HG03039 (cell line): ENCODE measurements around the gene TBATA.
"Not testable (repeated sequence)": the region's sequence is repeated elsewhere in the genome, so short reads cannot be mapped to it uniquely, and the experiment has no call there.

Experiments
- ATAC-seq: cut with Tn5 transposase; IDR thresholded peaks from one replicate; pipeline ENCODE4 v1.9.1; 2021; ENCODE audit warnings: mild to moderate bottlenecking, moderate library complexity; ENCODE audit not compliant: unreplicated experiment

The TBATA gene

DNA sequence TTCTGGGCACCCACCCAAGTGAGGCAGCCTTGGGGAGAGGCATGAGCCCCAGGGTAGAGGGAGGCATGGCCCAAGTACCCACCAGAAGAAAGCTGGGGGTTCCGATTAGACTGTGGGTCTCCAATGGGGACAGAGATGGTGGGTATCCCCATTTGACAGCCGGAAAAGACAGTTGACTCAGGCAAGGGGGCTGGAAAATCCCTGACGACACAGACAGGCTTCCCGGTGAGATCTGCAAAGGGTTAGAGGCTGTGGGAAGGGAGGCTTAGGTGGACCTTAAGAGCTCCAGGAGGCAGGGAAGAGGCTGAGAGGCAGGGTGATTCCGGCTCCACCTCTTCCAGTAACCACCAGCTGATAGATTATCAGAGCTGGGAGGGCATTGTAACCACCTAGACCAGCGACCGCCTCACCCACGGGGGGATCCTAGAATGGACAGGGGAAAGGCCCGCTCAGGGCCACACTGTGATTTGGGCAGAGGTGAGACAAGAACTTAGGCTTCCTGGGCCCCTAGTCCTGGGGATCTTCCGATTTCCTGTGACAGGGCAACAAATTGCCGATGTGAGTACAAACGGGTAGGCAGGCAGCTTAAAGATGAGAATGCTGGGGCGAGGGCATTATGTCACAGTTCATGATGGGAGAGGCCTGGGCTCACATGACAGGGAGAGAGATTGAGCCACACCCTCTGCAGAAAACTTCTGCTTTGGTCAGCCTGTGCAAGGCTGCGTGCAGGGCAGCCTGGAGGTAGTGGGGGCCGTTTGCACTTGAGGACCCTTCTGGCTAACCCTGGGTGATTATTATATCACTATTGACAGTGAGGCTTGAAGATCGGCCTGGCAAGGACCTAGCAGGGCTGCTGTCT lies 5.4 kb downstream of the TBATA start:
- ATAC-seq, result no peak

DNA sequence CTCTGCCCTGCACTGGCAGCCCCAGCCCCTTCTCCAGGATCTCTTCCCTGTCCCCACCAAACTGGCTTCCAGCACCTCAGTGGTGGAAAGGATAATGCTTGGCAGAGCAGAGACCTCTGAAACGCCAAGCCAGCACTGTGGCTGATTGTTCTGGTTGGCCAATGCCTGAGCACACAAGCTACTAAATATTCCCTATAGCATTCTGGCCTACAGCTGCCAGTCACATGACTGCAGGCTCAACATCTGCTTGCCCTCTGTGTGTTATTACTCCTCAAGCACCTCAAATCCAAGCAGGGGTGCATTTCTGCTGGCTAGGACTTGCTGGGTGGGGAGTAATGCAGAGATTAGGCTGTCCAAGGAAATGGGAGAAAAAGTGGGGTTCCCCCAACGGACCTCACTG lies 6.1 kb downstream of the TBATA start:
- no peak for ATAC-seq

DNA sequence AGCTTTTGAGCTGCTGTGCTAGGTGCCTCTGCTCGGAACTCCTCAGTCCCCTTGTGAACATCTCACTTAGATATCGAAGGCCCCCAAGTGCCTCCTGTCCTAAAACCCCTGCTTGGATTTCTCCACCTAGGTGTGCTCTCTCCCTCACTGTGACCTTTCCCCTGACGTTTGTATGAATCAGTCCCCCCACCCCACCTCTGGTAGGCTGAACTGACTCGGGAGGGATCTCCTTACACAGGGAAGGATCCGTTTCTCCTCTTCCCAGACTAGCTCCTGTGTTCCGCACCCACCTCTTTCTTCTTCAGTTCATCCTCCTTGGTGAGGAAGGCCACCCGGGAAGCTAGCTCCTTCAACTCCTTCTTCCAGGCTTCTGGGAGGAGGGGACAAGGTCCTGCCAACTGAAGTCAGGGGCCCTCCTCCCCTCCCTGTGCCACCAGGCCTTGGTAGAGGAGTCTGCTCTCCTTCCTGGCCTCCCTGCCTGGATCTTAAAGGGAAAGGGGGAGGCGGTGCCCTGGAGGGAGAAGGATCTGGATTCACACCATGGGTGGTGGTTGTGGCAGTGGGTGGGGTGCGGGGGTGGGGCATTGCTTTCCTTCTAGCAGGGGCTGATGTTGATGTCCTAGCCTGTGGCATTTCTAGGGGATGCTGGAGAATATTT lies 6.8 kb downstream of the TBATA start:
- no peak for ATAC-seq

DNA sequence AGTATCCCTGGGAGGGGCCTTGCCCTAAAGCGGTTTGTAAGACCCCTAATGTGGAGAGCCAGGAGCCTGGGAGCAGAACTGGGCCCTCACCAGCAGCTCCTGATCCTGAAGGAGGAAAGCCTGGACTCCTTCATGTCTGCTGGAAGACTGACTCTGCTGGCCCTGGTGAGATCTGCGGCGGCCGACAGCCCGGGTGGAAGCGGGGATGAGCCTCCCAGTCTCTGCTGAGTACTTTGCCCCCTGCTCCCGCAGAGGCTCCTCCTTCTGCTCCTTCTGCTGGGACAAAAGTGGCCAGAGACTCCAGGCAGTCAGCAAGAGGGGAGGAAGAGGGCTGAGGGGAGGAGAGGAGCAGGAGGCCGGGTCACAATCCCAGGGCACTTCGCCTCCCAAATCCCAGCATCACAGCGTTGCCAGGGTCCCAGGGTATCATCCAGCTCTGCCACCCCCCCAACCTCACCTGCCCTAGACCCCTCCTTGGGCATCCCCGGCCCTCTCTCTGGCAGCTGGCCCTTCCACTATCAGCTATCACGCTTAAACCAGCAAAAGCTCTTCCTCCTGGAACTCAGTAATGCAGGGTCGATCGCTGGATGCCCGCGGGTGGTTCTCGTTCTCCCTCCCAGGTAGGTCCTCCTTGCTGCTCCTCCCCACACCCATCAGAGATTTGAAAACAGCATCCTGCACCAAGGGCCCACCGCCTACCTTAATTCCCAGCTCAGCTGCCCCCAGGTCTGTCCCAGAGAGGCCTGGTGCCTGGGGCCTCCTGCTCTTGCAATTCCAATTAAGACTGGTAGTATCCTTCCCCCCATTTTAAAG lies 7.9 kb downstream of the TBATA start:
- ATAC-seq, result no peak

DNA sequence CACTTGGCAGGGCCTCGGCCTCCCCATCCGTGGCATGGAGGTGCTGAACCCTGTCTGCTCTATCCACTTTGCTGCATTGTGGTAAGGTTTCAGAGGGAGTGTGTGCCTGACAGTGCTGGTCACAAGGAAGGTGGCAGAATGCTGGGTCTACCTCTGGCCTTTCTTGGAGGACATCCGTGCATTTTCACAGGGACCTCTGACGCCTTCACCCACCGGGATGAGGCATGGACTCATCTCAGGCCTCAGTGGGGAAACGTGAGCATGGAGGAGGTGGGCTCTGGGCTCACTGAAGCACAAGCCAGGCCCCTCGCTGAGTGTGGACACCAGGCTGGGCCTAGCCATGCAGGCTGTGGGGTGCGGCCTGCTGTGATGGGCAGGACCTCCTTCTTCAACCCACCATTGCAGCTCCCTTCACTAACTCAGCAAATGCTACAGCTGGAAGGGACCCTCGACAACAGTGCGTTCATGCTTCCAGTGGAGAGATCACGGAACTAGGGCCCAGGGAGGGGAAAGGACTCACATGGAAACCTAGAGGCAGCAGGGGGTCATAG lies 8.6 kb downstream of the TBATA start:
- no peak for ATAC-seq

DNA sequence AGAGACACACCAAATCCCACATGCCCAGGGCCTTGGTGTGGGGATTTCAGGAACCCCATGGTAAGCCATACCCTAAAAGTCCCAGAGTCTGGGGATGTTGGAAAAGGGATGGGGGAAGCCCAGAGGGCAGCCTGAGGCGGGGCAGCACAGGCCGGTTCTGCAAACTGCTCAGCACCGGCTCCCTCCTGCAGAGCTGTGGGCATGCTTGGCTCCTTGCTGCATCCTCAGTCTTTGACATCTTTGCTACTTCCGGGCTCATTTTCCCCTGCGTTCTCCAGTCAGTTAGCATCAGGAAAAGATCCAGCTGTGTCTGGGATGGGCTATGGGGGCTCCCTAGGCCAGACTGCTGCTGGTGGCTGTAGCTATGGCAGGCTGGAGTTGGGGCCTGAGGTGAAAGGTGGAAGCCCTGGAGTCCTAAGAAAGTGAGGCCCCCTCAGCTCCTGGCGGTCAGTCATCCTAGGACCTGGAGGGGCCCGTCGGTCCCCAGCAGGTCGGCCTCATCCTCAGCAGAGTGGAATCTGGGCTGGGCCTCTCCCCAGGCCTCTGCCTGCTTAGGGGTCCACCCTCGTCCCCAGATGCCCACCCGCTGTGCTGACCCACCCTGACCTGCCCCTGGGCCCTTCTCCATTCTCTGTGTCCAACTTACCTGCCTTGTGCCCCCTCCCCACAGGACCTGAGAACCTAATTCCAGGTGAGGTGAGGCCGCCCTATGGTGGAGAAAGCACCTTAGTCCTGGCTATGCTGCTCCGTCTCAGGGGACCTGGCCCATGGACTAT lies 9.3 kb downstream of the TBATA start:
- no peak for ATAC-seq

DNA sequence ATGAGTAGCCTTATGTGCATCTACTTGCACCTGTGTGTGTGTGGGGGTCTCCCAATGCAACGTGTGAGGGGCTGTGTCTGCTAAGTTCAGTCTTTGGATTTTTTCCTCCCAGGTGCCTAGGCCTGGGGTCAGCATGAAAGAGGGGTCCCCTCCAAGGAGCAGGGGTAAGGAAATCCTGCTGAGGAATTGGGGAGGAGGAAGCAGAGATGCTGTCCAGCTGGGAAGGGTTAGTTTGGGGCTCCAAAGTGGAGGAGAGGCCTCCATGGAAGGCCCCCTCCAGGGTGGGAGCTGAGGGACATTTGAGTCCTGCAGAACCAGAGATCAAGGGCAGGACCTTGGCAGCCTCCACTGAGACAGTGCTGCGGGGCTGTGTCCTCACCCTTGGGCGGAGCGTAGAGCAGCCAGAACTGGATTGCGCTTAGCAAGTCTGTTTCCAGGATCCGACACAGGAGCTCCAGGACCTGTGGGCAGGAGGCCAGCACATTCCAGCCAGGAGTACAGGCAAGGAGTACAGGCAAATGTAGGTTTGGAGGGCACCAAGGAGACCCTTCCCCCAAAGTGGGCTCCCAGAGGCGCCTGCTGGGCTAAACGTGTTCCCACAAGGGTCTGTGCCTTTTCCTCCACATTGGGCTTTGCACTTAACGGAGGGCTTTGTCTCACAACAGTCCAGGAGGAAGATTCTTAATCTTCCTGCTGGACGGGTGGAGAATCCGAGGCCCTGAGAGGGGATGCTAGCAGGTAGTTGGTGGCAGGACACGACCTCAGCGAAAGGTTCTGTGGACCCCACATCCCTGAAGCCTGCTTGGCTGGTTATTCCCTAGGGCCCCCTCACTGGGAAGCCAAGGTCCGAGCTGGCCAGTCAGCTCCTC lies 10.1 kb downstream of the TBATA start:
- ATAC-seq, result no peak

DNA sequence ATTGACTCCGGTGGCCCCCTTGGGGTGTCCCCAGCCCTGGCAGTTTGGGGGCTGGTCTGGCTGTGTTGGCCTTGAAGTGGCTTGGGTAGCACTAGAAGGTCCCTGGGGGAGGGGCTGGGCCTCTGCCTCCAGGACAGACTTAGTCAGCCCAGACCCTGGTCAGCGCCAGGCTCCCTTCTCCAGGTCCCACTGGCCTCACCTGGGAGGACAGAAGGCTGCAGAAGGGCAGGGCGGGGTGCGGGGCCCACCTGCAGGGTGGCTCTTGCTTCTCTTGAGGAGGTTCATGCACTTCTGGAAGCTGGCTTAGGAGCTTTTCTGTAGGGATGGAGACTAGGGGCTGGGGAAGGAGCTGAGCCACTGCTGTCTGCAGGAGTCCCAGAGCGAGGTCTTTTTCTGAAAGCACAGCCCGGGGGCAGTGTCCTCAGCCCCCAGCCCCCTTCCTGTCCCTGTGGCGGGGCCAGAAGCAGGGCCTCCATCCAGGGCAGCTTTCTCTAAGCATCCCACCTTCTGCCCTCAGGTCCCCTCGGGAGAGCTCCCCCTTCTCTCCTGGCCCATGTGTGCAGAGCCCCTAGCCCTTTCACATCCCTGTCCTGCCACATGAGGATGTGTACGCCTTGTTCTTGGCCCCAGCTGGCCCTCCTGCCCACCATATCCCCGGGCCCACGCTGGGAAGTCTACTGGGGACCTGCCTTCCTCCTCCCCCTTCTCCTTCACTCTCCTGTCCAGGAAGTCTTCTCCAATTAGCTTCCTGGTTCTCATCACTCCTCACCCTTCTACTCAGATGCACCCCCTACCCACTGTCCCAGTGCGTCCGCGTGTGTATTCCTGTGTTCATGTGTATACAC lies 11.0 kb downstream of the TBATA start:
- no peak for ATAC-seq

DNA sequence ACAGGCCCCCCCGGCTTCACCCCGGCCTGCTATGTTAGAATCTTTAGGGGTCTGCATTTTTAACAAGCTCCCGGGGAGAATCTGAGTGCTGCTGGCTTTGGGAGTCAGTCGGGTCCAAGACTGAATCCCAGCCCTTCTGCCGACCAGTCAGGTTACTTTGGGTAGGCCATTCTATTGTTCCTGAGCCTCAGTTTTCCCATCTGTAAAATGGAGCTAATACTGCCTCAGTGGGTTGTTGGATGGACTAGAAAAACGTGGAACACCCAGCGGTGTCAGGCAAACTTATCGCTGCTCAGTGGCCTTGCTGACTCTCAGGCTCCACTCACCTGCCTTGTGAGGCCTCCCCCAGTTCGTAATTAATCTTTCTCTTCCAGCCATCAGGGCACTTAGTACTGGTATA lies 11.7 kb downstream of the TBATA start:
- ATAC-seq, result no peak

DNA sequence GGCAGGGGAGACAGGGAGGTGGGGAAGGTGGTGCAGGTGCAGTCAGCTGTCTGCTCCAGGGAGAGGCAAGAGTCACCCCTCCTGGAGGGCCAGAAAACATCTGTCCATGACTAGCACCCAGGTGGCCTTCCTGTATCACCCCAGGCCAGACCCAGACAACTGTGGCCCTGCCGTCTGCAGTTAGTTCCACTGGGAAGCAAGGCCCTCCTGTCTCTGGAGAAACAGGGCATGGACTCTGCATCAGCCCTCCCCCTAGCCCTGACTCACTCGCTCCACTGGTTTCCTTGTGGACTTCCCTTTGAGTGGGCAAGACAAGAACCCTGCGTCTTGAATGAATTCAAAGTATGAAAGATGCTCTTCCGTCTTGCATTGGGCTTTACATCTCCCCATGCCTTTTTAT lies 12.6 kb downstream of the TBATA start:
- no peak for ATAC-seq

DNA sequence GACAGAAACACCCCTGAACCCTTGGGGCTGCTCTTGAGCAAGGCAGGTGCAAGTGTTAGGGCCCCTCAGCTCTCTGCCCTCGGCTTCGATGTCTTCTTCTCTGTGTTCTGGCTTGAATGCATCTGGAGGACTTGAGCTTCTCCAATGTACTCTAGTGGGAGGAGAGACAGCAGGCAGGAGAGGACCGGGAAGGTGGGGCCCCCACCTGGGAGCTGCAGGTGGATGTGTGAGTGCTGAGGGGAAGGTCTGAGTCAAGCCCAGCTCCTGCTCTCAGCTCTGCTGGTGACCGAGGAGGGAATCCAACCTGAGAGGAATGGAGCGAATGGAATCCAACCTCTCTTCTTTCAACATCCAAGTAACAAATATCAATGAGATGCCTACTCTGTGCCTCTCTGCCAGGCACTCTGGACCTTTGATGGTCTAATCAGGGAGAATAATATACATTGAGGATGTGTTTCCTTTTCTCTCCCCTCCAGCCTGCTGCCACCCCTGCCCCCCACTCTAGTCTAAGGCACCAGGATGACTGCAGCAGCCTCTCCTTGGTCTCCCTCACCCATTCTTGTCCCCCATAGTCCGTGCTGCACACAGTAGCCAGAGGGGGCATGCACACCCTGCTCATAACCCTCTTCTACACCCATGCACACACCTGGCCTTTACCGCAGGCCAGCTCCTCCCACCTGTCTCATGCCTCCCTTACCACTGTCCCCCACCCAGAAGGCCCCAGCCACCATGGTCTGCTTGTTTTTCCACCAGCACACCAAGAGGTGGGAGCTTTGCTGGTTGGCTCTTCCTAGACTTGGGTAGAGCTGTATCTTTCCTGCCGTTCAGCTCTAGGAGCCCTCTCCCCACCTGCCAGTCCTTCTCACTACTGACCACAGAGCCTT lies 13.6 kb downstream of the TBATA start:
- ATAC-seq, result no peak

DNA sequence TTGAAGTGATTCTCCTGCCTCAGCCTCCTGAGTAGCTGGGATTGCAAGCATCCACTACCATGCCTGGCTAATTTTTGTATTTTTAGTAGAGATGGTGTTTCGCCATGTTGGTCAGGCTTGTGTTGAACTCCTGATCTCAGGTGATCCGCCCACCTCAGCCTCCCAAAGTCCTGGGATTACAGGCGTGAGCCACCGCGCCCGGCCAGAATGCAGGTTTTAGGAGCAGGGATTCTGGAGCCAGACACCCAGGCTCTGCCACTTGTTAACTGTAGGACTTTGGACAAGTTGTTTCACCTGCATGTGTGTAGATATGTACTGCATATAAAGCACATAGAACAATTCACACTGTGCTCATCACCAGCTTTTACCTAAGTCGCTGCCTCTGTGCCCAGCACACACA lies 14.7 kb downstream of the TBATA start:
- not testable (repeated sequence) for ATAC-seq

DNA sequence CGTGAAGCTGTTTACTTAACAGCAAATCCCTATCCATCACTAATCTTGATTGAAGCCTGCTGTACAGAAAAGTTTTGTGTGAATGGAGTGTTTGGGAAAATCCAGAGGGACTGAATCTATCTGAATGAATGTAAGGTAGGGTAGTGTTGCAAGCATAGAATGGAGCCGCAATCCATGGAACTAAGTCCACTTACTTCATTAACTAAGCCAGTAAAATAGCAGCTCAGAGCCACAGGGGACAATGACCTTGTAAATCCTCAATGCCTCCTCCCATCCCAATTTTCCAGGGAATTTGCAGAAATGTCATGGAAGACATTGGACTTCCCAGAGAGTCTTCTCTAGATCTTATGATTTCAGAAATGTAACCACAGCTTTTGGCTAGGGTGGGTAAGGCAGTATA lies 15.2 kb downstream of the TBATA start:
- ATAC-seq, result no peak

DNA sequence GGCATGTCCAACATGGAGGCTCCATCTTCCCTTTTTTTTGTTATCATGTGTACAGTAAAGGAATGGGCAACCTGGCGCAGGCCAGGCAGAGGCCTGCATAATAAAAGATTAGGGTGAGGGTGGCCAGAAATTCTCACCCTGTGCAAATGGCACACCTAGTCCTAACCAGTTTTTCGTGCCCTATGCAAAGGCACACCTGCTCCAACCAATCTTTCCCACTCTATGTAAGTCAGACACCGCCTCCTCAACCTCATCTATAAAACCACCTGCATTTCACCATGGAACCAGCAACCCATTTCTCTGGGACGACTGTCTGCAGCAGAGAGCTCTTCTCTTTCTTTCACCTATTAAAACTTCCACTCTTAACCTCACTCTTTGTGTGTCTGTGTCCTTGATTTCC lies 16.1 kb downstream of the TBATA start:
- ATAC-seq, result no peak

DNA sequence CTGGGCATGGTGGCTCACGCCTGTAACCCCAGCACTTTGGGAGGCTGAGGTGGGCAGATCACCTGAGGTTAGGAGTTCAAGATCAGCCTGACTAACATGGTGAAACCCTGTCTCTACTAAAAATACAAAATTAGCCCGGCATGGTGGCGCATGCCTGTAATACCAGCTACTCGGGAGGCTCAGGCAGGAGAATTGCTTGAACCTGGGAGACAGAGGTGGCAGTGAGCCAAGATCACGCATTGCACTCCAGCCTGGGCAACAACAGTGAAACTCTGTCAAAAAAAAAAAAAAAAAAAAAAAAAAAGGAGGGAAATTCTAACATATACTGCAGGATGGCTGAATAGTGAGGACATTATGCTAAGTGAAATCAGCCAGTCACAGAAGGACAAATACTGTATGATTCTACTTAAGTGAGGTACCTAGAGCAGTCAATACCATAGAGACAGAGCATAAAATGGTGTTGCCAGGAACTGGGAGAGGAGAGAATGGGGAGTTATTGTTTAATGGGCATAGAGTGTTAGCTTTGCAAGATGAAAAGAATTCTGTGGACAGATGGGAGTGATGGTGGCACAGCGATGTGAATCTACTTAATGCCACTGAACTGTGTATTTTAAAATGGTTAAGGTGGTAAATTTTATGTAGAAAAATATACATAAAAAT lies 17.0 kb downstream of the TBATA start:
- ATAC-seq, result not testable (repeated sequence)

DNA sequence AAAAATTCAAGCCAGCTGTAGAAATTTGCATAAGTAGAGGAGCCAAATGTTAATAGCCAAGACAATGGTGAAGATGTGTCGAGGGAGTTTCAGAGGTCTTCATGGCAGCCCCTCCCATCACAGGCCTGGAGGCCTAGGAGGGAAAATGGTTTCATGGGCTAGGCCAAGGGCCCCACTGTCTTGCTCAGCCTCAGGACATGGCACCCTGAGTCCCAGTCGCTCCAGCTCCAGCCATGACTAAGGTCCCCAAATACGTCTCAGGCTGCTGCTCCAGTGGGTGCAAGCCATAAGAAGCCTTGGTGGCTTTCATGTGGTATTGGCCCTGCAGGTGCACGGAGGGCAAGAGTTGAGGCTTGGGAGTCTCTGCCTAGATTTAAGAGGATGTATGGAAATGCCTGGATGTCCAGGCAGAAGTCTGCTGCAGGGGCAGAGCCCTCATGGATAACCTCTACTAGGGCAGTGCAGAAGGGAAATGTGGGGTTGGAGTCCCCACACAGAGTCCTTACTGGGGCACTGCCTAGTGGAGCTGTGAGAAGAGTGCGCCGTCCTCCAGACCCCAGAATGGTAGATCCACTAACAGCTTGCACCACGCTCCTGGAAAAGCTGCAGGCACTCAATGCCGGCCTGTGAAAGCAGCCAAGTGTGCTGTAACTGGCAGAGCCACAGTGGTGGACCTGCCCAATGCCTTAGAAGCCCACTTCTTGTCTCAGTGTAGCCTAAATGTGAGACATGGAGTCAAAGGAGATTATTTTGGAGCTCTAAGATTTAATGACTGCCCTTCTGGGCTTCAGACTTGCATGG lies 19.2 kb downstream of the TBATA start:
- no peak for ATAC-seq
